Astrocyte (in vitro differentiated cells and primary cell): Measurements from ENCODE around the gene PLEKHG4B. TPM values are rescaled to one million over a fixed set of nuclear protein-coding genes. Genes with fewer than 3 reads are reported as not detected.

Source experiments
- DNase-seq: peaks from one replicate; pipeline ENCODE4 v3.0.0-alpha.2; 2010; ENCODE audit warnings: low read depth
- FAIRE-seq: peaks from 2 replicates; lab custom pipeline; 2011; peaks lifted over from hg19 to GRCh38; lab: Jason Lieb, UNC
- H2AFZ ChIP-seq: 2 replicates; pipeline ENCODE4 v1.6.0; 2012; ENCODE audit warnings: low read depth, low read length, inconsistent platforms
- H3K27ac ChIP-seq: 2 replicates; pipeline ENCODE4 v1.5.1; 2011; ENCODE audit warnings: low read depth, low read length, inconsistent platforms
- H3K27me3 ChIP-seq: 2 replicates; pipeline ENCODE4 v1.6.0; 2011; ENCODE audit warnings: low read length, inconsistent platforms; ENCODE audit not compliant: insufficient read depth
- H3K36me3 ChIP-seq: 2 replicates; pipeline ENCODE4 v1.5.1; 2011; ENCODE audit warnings: low read length, inconsistent platforms; ENCODE audit not compliant: insufficient read depth
- H3K4me1 ChIP-seq: 2 replicates; pipeline ENCODE4 v1.5.1; 2011; ENCODE audit warnings: low read length, inconsistent platforms; ENCODE audit not compliant: insufficient read depth
- H3K4me2 ChIP-seq: 2 replicates; pipeline ENCODE4 v1.6.0; 2012; ENCODE audit warnings: low read length, inconsistent platforms
- H3K4me3 ChIP-seq: 2 replicates; pipeline ENCODE4 v1.5.1; 2011; ENCODE audit warnings: low read depth, mild to moderate bottlenecking, low read length, inconsistent platforms; ENCODE audit not compliant: insufficient read depth
- H3K79me2 ChIP-seq: 2 replicates; pipeline ENCODE4 v1.6.0; 2012; ENCODE audit warnings: mild to moderate bottlenecking, low read length, inconsistent platforms; ENCODE audit not compliant: insufficient read depth
- H3K9ac ChIP-seq: 2 replicates; pipeline ENCODE4 v1.6.0; 2012; ENCODE audit warnings: mild to moderate bottlenecking, low read length, inconsistent platforms
- H3K9me3 ChIP-seq: 2 replicates; pipeline ENCODE4 v1.5.1; 2012; ENCODE audit warnings: low read depth, mild to moderate bottlenecking, low read length, inconsistent platforms; ENCODE audit not compliant: insufficient read depth
- H4K20me1 ChIP-seq: 2 replicates; pipeline ENCODE4 v1.6.0; 2012; ENCODE audit warnings: low read length, inconsistent platforms; ENCODE audit not compliant: insufficient read depth
- H3K27ac Mint-ChIP-seq: one replicate; pipeline ENCODE4 v1.8.0; 2021; ENCODE audit warnings: mild to moderate bottlenecking, mixed read lengths; ENCODE audit not compliant: unreplicated experiment
- H3K27me3 Mint-ChIP-seq: one replicate; pipeline ENCODE4 v1.8.0; 2021; ENCODE audit warnings: low read depth, mixed read lengths; ENCODE audit not compliant: unreplicated experiment
- H3K36me3 Mint-ChIP-seq: one replicate; pipeline ENCODE4 v1.8.0; 2021; ENCODE audit warnings: low read depth, mixed read lengths; ENCODE audit not compliant: unreplicated experiment
- H3K4me1 Mint-ChIP-seq: one replicate; pipeline ENCODE4 v1.8.0; 2021; ENCODE audit warnings: low read depth, mixed read lengths; ENCODE audit not compliant: unreplicated experiment
- H3K4me3 Mint-ChIP-seq: one replicate; pipeline ENCODE4 v1.8.0; 2021; ENCODE audit warnings: mild to moderate bottlenecking, moderate library complexity, mixed read lengths; ENCODE audit not compliant: unreplicated experiment
- H3K9me3 Mint-ChIP-seq: one replicate; pipeline ENCODE4 v1.8.0; 2021; ENCODE audit warnings: mild to moderate bottlenecking, mixed read lengths; ENCODE audit not compliant: unreplicated experiment
- EZH2 ChIP-seq: IDR thresholded peaks from 2 replicates; pipeline ENCODE4 v1.6.1; 2012; ENCODE audit warnings: mild to moderate bottlenecking, low read length, inconsistent platforms; ENCODE audit not compliant: insufficient read depth
- total RNA-seq: library from RNA; stranded (reverse); gene quantifications from 2 replicates; pipeline ENCODE4 v1.2.1, GENCODE V29; 2021
- TF ChIP-seq, protein P1 (sequence below): IDR thresholded peaks from 2 replicates; pipeline ENCODE4 v1.5.1; 2011; ENCODE audit warnings: low read depth, mild to moderate bottlenecking, inconsistent platforms, low read length, moderate library complexity; ENCODE audit not compliant: insufficient read depth

PLEKHG4B gene
- total RNA-seq, 1 donor from 2014 or later: 8.1 TPM

DNA sequence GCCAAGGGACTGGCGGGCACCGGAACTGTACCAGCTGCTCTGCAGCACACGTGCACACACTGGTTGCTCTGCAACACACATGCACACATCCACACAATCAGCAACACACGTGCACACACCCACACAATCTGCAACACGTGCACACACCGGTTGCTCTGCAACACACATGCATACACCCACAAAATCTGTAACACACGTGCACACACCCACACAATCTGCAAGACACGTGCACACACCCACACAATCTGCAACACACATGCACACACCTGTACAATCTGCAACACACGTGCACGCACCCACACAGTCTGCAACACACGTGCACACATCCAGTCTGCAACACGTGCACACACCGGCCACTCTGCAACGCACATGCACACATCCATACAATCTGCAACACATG, 17.9 kb downstream of the PLEKHG4B start:
- H3K27me3 Mint-ChIP-seq: peaks cover 15% of the 10 kb centered on the region
- no peak overlapping the region for H3K4me3 Mint-ChIP-seq
- FAIRE-seq (no peak), DNase-seq (no peak)
- Histone ChIP-seq H3K4me1 (no peaks in the 10 kb centered on the region), H3K9ac (no peak overlapping the region), H3K27me3 (peaks cover 2% of the 10 kb centered on the region), H3K79me2 (peaks cover 46% of the 10 kb centered on the region), H3K9me3 (no peaks in the 10 kb centered on the region), H3K27ac (no peak overlapping the region), H2AFZ (no peak overlapping the region), H3K36me3 (peaks cover 6% of the 10 kb centered on the region), H3K4me3 (no peak overlapping the region), H4K20me1 (peaks cover 78% of the 10 kb centered on the region), H3K4me2 (no peak overlapping the region)
- peak overlapping the region; percentile 53 for H3K27ac Mint-ChIP-seq
- H3K4me1 Mint-ChIP-seq: peaks cover 14% of the 10 kb centered on the region
- TF ChIP-seq EZH2: no peak
- TF ChIP-seq, protein P1, sequence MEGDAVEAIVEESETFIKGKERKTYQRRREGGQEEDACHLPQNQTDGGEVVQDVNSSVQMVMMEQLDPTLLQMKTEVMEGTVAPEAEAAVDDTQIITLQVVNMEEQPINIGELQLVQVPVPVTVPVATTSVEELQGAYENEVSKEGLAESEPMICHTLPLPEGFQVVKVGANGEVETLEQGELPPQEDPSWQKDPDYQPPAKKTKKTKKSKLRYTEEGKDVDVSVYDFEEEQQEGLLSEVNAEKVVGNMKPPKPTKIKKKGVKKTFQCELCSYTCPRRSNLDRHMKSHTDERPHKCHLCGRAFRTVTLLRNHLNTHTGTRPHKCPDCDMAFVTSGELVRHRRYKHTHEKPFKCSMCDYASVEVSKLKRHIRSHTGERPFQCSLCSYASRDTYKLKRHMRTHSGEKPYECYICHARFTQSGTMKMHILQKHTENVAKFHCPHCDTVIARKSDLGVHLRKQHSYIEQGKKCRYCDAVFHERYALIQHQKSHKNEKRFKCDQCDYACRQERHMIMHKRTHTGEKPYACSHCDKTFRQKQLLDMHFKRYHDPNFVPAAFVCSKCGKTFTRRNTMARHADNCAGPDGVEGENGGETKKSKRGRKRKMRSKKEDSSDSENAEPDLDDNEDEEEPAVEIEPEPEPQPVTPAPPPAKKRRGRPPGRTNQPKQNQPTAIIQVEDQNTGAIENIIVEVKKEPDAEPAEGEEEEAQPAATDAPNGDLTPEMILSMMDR: no peak
- peaks cover 3% of the 10 kb centered on the region for H3K9me3 Mint-ChIP-seq
- H3K36me3 Mint-ChIP-seq: peaks cover 18% of the 10 kb centered on the region

DNA sequence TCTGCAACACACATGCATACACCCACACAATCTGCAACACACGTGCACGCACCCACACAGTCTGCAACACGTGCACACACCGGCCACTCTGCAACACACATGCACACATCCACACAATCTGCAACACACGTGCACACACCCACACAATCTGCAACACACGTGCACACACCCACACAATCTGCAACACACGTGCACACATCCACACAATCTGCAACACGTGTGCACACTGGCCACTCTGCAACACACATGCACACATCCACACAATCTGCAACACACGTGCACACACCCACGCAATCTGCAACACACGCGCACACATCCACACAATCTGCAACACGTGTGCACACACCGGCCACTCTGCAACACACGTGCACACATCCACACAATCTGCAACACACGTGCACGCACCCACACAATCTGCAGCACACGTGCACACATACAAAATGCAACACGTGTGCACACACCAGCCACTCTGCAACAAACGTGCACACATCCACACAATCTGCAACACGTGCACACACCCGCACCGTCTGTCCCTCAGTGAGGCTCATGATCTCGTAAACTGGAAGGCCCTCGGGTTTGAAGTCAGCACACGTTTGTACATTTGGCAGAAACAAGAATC, 18.4 kb downstream of the PLEKHG4B start:
- H3K27me3 Mint-ChIP-seq: peaks cover 15% of the 10 kb centered on the region
- Histone ChIP-seq H4K20me1 (peaks cover 73% of the 10 kb centered on the region), H3K4me1 (no peaks in the 10 kb centered on the region), H3K36me3 (peaks cover 10% of the 10 kb centered on the region), H3K27ac (no peak overlapping the region), H3K79me2 (peaks cover 40% of the 10 kb centered on the region), H3K9me3 (no peaks in the 10 kb centered on the region), H2AFZ (no peak overlapping the region), H3K9ac (no peak overlapping the region), H3K4me3 (no peak overlapping the region), H3K27me3 (peaks cover 2% of the 10 kb centered on the region), H3K4me2 (no peak overlapping the region)
- FAIRE-seq (no peak), DNase-seq (no peak)
- TF ChIP-seq EZH2: no peak
- TF ChIP-seq, protein P1: no peak
- H3K9me3 Mint-ChIP-seq: peaks cover 6% of the 10 kb centered on the region
- H3K4me3 Mint-ChIP-seq: no peak overlapping the region
- H3K36me3 Mint-ChIP-seq: peaks cover 21% of the 10 kb centered on the region
- peaks cover 9% of the 10 kb centered on the region for H3K4me1 Mint-ChIP-seq
- H3K27ac Mint-ChIP-seq: no peak overlapping the region

DNA sequence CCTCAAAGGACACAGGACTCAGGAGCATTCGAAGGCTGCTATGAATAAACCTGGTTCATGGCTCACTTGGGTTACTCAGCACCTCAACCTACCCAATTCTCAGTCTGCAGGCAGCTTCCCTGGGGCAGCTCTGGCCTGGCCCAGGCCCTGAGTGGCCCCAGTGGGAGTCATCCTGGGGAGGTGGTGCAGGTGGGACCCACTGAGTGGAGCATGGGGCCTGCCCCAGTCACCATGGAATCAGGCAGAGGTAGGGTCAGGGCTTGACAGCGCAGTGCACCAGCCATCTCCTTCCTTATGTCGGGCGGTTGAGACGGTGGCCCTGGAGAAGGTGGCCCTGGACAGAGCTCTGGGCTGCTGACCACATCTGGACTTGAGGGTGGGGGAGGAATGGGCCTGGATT, 19.2 kb downstream of the PLEKHG4B start:
- no peaks in the 10 kb centered on the region for H3K4me1 ChIP-seq
- H3K9ac ChIP-seq: no peak overlapping the region
- no peak overlapping the region for H3K4me3 Mint-ChIP-seq
- TF ChIP-seq, protein P1: no peak
- no peak for TF ChIP-seq EZH2
- peaks cover 15% of the 10 kb centered on the region for H3K27me3 Mint-ChIP-seq
- no peak overlapping the region for H3K4me2 ChIP-seq
- H3K27ac Mint-ChIP-seq: no peak overlapping the region
- no peaks in the 10 kb centered on the region for H3K9me3 ChIP-seq
- H3K9me3 Mint-ChIP-seq: peaks cover 6% of the 10 kb centered on the region
- peaks cover 73% of the 10 kb centered on the region for H4K20me1 ChIP-seq
- peaks cover 3% of the 10 kb centered on the region for H3K4me1 Mint-ChIP-seq
- FAIRE-seq: no peak
- peaks cover 34% of the 10 kb centered on the region for H3K79me2 ChIP-seq
- H3K36me3 Mint-ChIP-seq: peaks cover 24% of the 10 kb centered on the region
- H3K27ac ChIP-seq: no peak overlapping the region
- H2AFZ ChIP-seq: no peak overlapping the region
- H3K36me3 ChIP-seq: peaks cover 12% of the 10 kb centered on the region
- no peak overlapping the region for H3K4me3 ChIP-seq
- H3K27me3 ChIP-seq: no peaks in the 10 kb centered on the region
- no peak for DNase-seq
